Measurements from ENCODE around the gene CPXM1. TPM values are rescaled to one million over a fixed set of nuclear protein-coding genes. Genes with fewer than 3 reads are reported as not detected.

Gene CPXM1
- total and polyA plus RNA-seq, 9 of the 15 experiments (the other 6 are each of a cell fraction or from before 2014, with no cell fraction given): 0.04 to 1.1 (median 0.37) TPM; not detected in 2

DNA sequence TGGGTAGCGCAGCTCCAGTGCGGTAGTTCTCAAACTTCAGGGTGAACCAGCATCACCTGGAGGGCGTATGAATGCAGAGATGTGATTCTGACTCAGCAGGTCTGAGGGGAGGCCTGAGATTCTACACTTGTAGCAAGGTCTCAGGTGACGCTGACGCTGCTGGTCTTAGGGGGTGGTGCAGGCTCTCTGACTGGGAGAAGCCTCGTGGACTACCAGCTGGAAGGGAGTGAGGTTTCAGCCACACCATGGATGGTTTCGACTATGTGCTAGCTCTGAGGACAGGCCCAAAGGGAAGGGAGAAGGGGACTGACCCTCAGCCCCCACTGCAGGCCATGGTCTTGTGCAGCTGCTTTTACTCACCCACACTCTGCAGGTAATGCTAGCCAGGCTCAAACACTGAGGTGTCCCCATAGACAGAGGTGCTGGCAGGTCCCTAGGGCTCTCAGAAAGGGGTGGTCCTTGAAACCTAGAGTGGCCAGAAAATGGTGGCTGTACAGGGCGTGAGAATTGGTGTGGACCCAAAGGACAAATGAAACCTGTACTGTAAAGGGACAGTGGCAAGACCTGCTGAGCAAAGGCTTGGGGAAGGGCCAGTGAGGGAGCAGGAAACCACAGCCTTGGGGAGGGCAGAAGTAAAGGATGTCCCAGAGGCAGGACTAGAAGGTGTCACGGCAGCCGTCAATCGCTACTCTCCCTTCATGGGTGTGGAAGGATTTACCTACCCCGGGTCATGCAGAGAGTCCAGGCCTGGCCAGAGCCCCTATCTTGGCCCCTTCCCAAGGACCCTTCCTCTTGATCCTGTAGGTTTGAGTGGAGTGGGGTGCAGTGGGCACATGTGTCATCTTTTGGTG is 55.1 kb downstream of the CPXM1 start:
- Histone ChIP-seq H3K9me1 (ENCODE audit: control insufficient read depth, insufficient read depth, low read length) (no peaks in the 10 kb centered on the region), H4K20me1 (replicated peaks; ENCODE audit: control insufficient read depth, insufficient read depth, low read length) (no peaks in the 10 kb centered on the region), H3K9ac (ENCODE audit: insufficient read depth in 1 of 2, low read depth in 2 of 2, low read length in 2 of 2) (no peak overlapping the region), H3K27me3 (ENCODE audit: control insufficient read depth in 2 of 2, insufficient read depth in 2 of 2, low read length in 2 of 2) (peaks cover 3 to 50% of the 10 kb centered on the region in 2 experiments; a peak in 4 of 5 replicates), H3K79me2 (ENCODE audit: control insufficient read depth, insufficient read depth, low read length) (no peaks in the 10 kb centered on the region), H3K4me2 (ENCODE audit: insufficient read depth, low read length) (no peak overlapping the region), H3K4me1 (replicated peaks in 1 of 2; ENCODE audit: control insufficient read depth in 2 of 2, insufficient read depth in 2 of 2, low read length in 2 of 2) (peaks cover 0 to 12% of the 10 kb centered on the region in 2 experiments; a peak in 2 of 5 replicates), H3K9me3 (replicated peaks; ENCODE audit: control insufficient read depth, insufficient read depth, low read depth, low read length) (no peaks in the 10 kb centered on the region), H3K4me3 (no peak overlapping the region), H3K27ac (ENCODE audit: extremely low read depth, low read depth, low read length) (no peak overlapping the region), H2AFZ (ENCODE audit: low read depth, low read length) (no peak overlapping the region), H3K36me3 (ENCODE audit: control insufficient read depth, insufficient read depth, low read length) (no peaks in the 10 kb centered on the region)
- POLR2A ChIA-PET: interaction anchor here (0.7 to 0.9 kb wide), 2 partner anchors 16 to 366 kb away, joined by 3 read pairs; no protein-coding TSS in a partner anchor
- TF ChIP-seq BRD4 (IDR thresholded peaks at IDR 0.05) (no peak), NFATC3 (IDR thresholded peaks at IDR 0.05) (no peak), GATA2 (CRISPR knock-in tag; IDR thresholded peaks at IDR 0.05) (no peak), EZH2 (IDR thresholded peaks at IDR 0.05; ENCODE audit: borderline replicate concordance, low read depth, low read length) (no peak), ZNF707 (CRISPR knock-in tag; conservative IDR thresholded peaks at IDR 0.05) (no peak), NCOA6 (IDR thresholded peaks at IDR 0.05) (no peak), PHF8 (IDR thresholded peaks at IDR 0.05; ENCODE audit: borderline replicate concordance, low read length) (no peak)
- TF ChIP-seq, protein P1, sequence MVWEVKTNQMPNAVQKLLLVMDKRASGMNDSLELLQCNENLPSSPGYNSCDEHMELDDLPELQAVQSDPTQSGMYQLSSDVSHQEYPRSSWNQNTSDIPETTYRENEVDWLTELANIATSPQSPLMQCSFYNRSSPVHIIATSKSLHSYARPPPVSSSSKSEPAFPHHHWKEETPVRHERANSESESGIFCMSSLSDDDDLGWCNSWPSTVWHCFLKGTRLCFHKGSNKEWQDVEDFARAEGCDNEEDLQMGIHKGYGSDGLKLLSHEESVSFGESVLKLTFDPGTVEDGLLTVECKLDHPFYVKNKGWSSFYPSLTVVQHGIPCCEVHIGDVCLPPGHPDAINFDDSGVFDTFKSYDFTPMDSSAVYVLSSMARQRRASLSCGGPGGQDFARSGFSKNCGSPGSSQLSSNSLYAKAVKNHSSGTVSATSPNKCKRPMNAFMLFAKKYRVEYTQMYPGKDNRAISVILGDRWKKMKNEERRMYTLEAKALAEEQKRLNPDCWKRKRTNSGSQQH (CRISPR knock-in tag; IDR thresholded peaks at IDR 0.05): no peak
- TF ChIP-seq, protein P2, sequence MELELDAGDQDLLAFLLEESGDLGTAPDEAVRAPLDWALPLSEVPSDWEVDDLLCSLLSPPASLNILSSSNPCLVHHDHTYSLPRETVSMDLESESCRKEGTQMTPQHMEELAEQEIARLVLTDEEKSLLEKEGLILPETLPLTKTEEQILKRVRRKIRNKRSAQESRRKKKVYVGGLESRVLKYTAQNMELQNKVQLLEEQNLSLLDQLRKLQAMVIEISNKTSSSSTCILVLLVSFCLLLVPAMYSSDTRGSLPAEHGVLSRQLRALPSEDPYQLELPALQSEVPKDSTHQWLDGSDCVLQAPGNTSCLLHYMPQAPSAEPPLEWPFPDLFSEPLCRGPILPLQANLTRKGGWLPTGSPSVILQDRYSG (tag; conservative IDR thresholded peaks at IDR 0.05; ENCODE audit: low read depth): no peak
- TF ChIP-seq, protein P3, sequence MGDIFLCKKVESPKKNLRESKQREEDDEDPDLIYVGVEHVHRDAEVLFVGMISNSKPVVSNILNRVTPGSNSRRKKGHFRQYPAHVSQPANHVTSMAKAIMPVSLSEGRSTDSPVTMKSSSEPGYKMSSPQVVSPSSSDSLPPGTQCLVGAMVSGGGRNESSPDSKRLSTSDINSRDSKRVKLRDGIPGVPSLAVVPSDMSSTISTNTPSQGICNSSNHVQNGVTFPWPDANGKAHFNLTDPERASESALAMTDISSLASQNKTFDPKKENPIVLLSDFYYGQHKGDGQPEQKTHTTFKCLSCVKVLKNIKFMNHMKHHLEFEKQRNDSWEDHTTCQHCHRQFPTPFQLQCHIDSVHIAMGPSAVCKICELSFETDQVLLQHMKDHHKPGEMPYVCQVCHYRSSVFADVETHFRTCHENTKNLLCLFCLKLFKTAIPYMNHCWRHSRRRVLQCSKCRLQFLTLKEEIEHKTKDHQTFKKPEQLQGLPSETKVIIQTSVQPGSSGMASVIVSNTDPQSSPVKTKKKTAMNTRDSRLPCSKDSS (IDR thresholded peaks at IDR 0.05; ENCODE audit: low read depth, partially characterized antibody): no peak
- in situ Hi-C loops (cut with MboI) (no loop called here), intact Hi-C loops (cut with micrococcal nuclease) (no loop called here)
- DNase-seq (ENCODE audit: extremely low read depth in 1 of 4, low spot score in 3 of 4): no peak
- no peak for FAIRE-seq
- WGBS (ENCODE audit: insufficient coverage, low coverage, missing lambda C conversion rate): 16% methylated on average over 11 of the region's 12 CpGs
- ATAC-seq: no peak
- BruUV-seq (replicated peaks): no TSS peak
- CTCF ChIA-PET (ENCODE audit: low intra/inter-chr PET ratio): no interaction called here

Measured in K562 (cell line).